HepG2 (cell line): ENCODE results near the gene WDR49. TPM values are rescaled to one million over a fixed set of nuclear protein-coding genes. Genes with fewer than 3 reads are reported as not detected.

ENCODE experiments used
- ATAC-seq: fragments of 200-7000 bp; cut with Tn5 transposase; 3 replicates; pipeline ENCODE4 v1.9.1; 2020; ENCODE audit warnings: mild to moderate bottlenecking, moderate library complexity
- BruUV-seq: library from RNA; stranded (reverse); fragments of 400-500 nt; replicated peaks from 2 replicates; lab custom pipeline; 2021; lab: Mats Ljungman, UMichigan
- CTCF ChIA-PET: fragments of 300-600 bp; formaldehyde crosslinking; extraction: SDS; loops from one replicate; lab custom pipeline; 2021; ENCODE audit warnings: low total read pairs, inconsistent platforms, low intra/inter-chr PET ratio; lab: Yijun Ruan, JAX
- POLR2A ChIA-PET: fragments of 350-600 bp; sonication (Branson Sonifier 250); formaldehyde crosslinking; loops from one replicate; lab custom pipeline; 2020; ENCODE audit warnings: antibody characterized with exemption, inconsistent platforms; lab: Yijun Ruan, JAX
- DNase-seq: peaks from one replicate; pipeline ENCODE4 v3.0.0-alpha.2; 2015; ENCODE audit warnings: low spot score
- FAIRE-seq: peaks from 3 replicates; lab custom pipeline; 2011; peaks lifted over from hg19 to GRCh38; lab: Jason Lieb, UNC
- H2AFZ ChIP-seq: one replicate; pipeline ENCODE4 v1.6.1; 2011; ENCODE audit warnings: low read length, inconsistent platforms
- H3K27ac ChIP-seq: fragments of 300-600 bp; 3 replicates; pipeline ENCODE4 v1.8.0; 2011; ENCODE audit warnings: mixed run types, mild to moderate bottlenecking, mixed read lengths, low read length, inconsistent platforms; ENCODE audit not compliant: insufficient read depth; ENCODE audit errors: extremely low read length
- H3K27me3 ChIP-seq, 2 experiments: fragments of 200-600 bp in 1 of 2; 2 replicates in 1 of 2; 3 replicates in 1 of 2; pipeline versions ENCODE4 v1.6.0 to v1.8.0; 2011; ENCODE audit warnings: low read length in 2 of 2, mild to moderate bottlenecking in 2 of 2, moderate library complexity in 2 of 2, inconsistent platforms in 1 of 2; ENCODE audit not compliant: insufficient read depth in 2 of 2, control insufficient read depth in 1 of 2
- H3K36me3 ChIP-seq, 2 experiments: fragments of 200-600 bp in 1 of 2; replicated peaks in 1 of 2; 2 replicates in 1 of 2; 3 replicates in 1 of 2; pipeline versions ENCODE4 v1.5.1 to v1.8.0; 2011; ENCODE audit warnings: low read length in 2 of 2, inconsistent platforms in 1 of 2; ENCODE audit not compliant: insufficient read depth in 2 of 2, control insufficient read depth in 1 of 2
- H3K4me1 ChIP-seq: 2 replicates; pipeline ENCODE4 v1.5.1; 2012; ENCODE audit warnings: low read length, inconsistent platforms; ENCODE audit not compliant: insufficient read depth
- H3K4me2 ChIP-seq: 2 replicates; pipeline ENCODE4 v1.6.0; 2011; ENCODE audit warnings: low read depth, low read length, inconsistent platforms
- H3K4me3 ChIP-seq, 3 experiments: fragments of 200-600 bp in 1 of 3; sonication (generic), shearing (Covaris generic) in 1 of 3; replicated peaks in 1 of 3; 2 replicates each; pipeline ENCODE4 v1.5.1; 2011 to 2016; ENCODE audit warnings: low read length in 3 of 3, inconsistent platforms in 2 of 3, low read depth in 2 of 3, mild to moderate bottlenecking in 2 of 3, control low read depth in 1 of 3, mixed read lengths in 1 of 3; ENCODE audit not compliant: insufficient read depth in 1 of 3
- H3K79me2 ChIP-seq: one replicate; pipeline ENCODE4 v1.6.1; 2011; ENCODE audit warnings: low read length, inconsistent platforms; ENCODE audit not compliant: insufficient read depth
- H3K9ac ChIP-seq: 2 replicates; pipeline ENCODE4 v1.6.0; 2011; ENCODE audit warnings: mild to moderate bottlenecking, low read depth, low read length, inconsistent platforms; ENCODE audit not compliant: insufficient read depth
- H3K9me3 ChIP-seq: 2 replicates; pipeline ENCODE4 v1.5.1; 2012; ENCODE audit warnings: mild to moderate bottlenecking, low read length
- H4K20me1 ChIP-seq: 2 replicates; pipeline ENCODE4 v1.6.0; 2011; ENCODE audit warnings: inconsistent platforms, mild to moderate bottlenecking, low read length, moderate library complexity; ENCODE audit not compliant: insufficient read depth
- CHD2 ChIP-seq: IDR thresholded peaks from 2 replicates; pipeline ENCODE4 v1.6.1; 2011; ENCODE audit warnings: low read depth, low read length, improper control_type of control experiment
- KLF12 ChIP-seq: sonication (generic); formaldehyde crosslinking; IDR thresholded peaks from 2 replicates; pipeline ENCODE4 v1.4.0; 2020; ENCODE audit warnings: missing genetic modification reagents, borderline replicate concordance
- KMT2A ChIP-seq: sonication (generic); formaldehyde crosslinking; IDR thresholded peaks from 2 replicates; pipeline ENCODE4 v1.4.0; 2020; ENCODE audit warnings: missing genetic modification reagents
- NCOA1 ChIP-seq: sonication (generic); formaldehyde crosslinking; IDR thresholded peaks from 2 replicates; pipeline ENCODE4 v1.9.0; 2021; ENCODE audit warnings: missing genetic modification reagents
- PHB2 ChIP-seq: fragments of 450-650 bp; IDR thresholded peaks from 2 replicates; pipeline ENCODE4 v1.6.1; 2018; ENCODE audit not compliant: partially characterized antibody
- PRPF4 ChIP-seq: fragments of 200-400 bp; formaldehyde crosslinking; IDR thresholded peaks from 2 replicates; pipeline ENCODE4 v1.6.1; 2016; ENCODE audit warnings: low read length, low read depth; ENCODE audit not compliant: poor library complexity, severe bottlenecking
- TEAD2 ChIP-seq: sonication (generic); formaldehyde crosslinking; IDR thresholded peaks from 2 replicates; pipeline ENCODE4 v1.9.0; 2021; ENCODE audit warnings: missing genetic modification reagents
- ZC3H13 ChIP-seq: sonication (generic); formaldehyde crosslinking; IDR thresholded peaks from 2 replicates; pipeline ENCODE4 v1.8.1; 2023; ENCODE audit warnings: mild to moderate bottlenecking, missing genetic modification reagents, moderate library complexity
- ZNF678 ChIP-seq: sonication (generic); formaldehyde crosslinking; IDR thresholded peaks from 2 replicates; pipeline ENCODE4 v1.4.0; 2020; ENCODE audit warnings: mild to moderate bottlenecking, missing genetic modification reagents
- ZNF713 ChIP-seq: sonication (generic); formaldehyde crosslinking; IDR thresholded peaks from 2 replicates; pipeline ENCODE4 v1.4.0; 2020; ENCODE audit warnings: mild to moderate bottlenecking, missing genetic modification reagents
- WGBS: methylation state at CpG from one replicate; pipeline ENCODE4 v1.1.6; 2017; ENCODE audit warnings: low lambda C conversion rate; 5-methylcytosine and 5-hydroxymethylcytosine counted together
- in situ Hi-C: cut with HindIII; loops from 2 replicates; pipeline ENCODE4 v1.10.0; 2017; ENCODE audit warnings: low pct_unique_long_range_greater_than_20kb; ENCODE audit not compliant: extremely low pct_ligation_motif_present
- intact Hi-C: fragments of 100-400 bp; cut with micrococcal nuclease; formaldehyde crosslinking; loops from one replicate; pipeline ENCODE4 v1.10.0; 2022; ENCODE audit not compliant: unreplicated experiment
- polyA plus RNA-seq, 8 experiments: library from polyadenylated mRNA; depleted of rRNA in 3 of 8; stranded (reverse) in 7 of 8; unstranded in 1 of 8; fragments of >200 nt; fragmentation: Illumina TruSeq in 4 of 8; extraction: Trizol in 4 of 8; gene quantifications; 2 replicates each; pipeline versions ENCODE4 v1.2.1 to v1.2.3, GENCODE V29; 2011 to 2016; ENCODE audit warnings: low read depth in 4 of 8, missing spikeins in 1 of 8, mixed read lengths in 1 of 8; ENCODE audit not compliant: insufficient read depth in 1 of 8
- total RNA-seq, 5 experiments: library from RNA; depleted of rRNA; stranded (reverse); fragments of >200 nt; fragmentation: Illumina TruSeq; extraction: Trizol; gene quantifications; 2 replicates each; pipeline ENCODE4 v1.2.3, GENCODE V29; 2016; ENCODE audit warnings: low read depth in 1 of 5
- TF ChIP-seq, protein P1 (sequence below): sonication (generic); formaldehyde crosslinking; IDR thresholded peaks from 2 replicates; pipeline ENCODE4 v1.5.0; 2020; ENCODE audit warnings: missing genetic modification reagents
- TF ChIP-seq, protein P2 (sequence below): sonication (generic); formaldehyde crosslinking; IDR thresholded peaks from 2 replicates; pipeline ENCODE4 v1.4.0; 2020; ENCODE audit warnings: missing genetic modification reagents, mild to moderate bottlenecking, borderline replicate concordance
- TF ChIP-seq, protein P3 (sequence below): sonication (generic); formaldehyde crosslinking; IDR thresholded peaks from 2 replicates; pipeline ENCODE4 v1.8.0; 2022; ENCODE audit warnings: missing genetic modification reagents, mild to moderate bottlenecking, borderline replicate concordance
- TF ChIP-seq, protein P4 (sequence below): sonication (generic); formaldehyde crosslinking; IDR thresholded peaks from 2 replicates; pipeline ENCODE4 v1.5.1; 2020; ENCODE audit warnings: missing genetic modification reagents, mild to moderate bottlenecking, borderline replicate concordance

The WDR49 gene
- total and polyA plus RNA-seq, 2 of the 13 experiments (the other 11 are each of a cell fraction or from before 2014, with no cell fraction given), result 0.04 TPM; not detected in 1

DNA sequence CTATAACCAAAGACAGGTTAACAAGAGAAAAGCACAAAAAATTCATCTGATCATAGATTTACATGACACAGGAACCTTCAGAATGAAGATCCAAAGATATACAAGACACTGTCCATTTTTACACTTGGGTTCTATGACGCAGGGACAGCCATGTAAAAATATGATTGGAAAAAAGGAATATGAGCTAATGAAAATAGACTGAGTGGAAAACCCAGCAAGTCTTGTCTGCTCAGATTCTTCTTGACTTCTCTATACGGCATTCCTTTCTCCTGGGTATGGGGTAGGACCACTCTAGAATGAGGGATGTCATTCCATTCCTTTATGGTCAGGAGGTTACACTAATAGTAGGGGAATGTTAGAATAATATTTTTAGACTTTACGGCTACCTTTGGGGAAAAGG, 46.9 kb downstream of the WDR49 start (continued):
- TF ChIP-seq, protein P1, sequence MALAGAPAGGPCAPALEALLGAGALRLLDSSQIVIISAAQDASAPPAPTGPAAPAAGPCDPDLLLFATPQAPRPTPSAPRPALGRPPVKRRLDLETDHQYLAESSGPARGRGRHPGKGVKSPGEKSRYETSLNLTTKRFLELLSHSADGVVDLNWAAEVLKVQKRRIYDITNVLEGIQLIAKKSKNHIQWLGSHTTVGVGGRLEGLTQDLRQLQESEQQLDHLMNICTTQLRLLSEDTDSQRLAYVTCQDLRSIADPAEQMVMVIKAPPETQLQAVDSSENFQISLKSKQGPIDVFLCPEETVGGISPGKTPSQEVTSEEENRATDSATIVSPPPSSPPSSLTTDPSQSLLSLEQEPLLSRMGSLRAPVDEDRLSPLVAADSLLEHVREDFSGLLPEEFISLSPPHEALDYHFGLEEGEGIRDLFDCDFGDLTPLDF (CRISPR knock-in tag), result no peak
- TF ChIP-seq, protein P2, sequence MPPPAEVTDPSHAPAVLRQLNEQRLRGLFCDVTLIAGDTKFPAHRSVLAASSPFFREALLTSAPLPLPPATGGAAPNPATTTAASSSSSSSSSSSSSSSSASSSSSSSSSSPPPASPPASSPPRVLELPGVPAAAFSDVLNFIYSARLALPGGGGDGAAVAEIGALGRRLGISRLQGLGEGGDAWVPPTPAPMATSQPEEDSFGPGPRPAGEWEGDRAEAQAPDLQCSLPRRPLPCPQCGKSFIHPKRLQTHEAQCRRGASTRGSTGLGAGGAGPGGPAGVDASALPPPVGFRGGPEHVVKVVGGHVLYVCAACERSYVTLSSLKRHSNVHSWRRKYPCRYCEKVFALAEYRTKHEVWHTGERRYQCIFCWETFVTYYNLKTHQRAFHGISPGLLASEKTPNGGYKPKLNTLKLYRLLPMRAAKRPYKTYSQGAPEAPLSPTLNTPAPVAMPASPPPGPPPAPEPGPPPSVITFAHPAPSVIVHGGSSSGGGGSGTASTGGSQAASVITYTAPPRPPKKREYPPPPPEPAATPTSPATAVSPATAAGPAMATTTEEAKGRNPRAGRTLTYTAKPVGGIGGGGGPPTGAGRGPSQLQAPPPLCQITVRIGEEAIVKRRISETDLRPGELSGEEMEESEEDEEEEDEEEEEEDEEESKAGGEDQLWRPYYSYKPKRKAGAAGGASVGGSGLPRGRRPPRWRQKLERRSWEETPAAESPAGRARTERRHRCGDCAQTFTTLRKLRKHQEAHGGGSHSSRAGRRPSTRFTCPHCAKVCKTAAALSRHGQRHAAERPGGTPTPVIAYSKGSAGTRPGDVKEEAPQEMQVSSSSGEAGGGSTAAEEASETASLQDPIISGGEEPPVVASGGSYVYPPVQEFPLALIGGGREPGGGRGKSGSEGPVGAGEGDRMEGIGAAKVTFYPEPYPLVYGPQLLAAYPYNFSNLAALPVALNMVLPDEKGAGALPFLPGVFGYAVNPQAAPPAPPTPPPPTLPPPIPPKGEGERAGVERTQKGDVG (CRISPR knock-in tag), result no peak
- TF ChIP-seq PRPF4 (no peak), CHD2 (no peak), KMT2A (CRISPR knock-in tag) (no peak), PHB2 (no peak)

DNA sequence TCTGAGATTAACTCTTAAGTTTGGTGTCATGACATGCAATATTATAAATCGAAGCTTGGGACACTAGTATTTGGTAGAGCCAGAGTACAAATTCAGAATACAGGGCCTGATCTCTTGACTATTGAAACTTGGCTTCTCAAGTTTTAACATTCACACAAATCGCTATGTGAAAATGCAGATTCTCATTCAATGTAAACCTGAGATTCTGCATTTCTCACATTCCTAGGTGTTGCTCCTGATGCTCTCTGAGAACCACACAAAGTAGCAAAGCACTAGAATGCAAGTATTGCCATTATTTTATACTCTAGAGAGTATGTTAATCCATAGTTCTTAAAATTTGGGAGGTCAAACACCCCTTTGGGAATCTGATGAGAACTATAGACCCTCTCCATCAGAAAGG, 47.9 kb downstream of the WDR49 start:
- Histone ChIP-seq H3K79me2 (no peaks in the 10 kb centered on the region), H3K9me3 (no peaks in the 10 kb centered on the region), H3K4me1 (no peaks in the 10 kb centered on the region), H3K27ac (no peak overlapping the region), H3K4me3 (no peak overlapping the region), H3K9ac (no peak overlapping the region), H4K20me1 (no peaks in the 10 kb centered on the region), H3K36me3 (no peaks in the 10 kb centered on the region), H3K4me2 (no peak overlapping the region), H2AFZ (no peak overlapping the region), H3K27me3 (no peaks in the 10 kb centered on the region)
- in situ Hi-C loops (no loop called here), intact Hi-C loops (no loop called here)
- CTCF ChIA-PET, result no interaction called here
- ATAC-seq (no peak), FAIRE-seq (no peak), DNase-seq (no peak)
- no TSS peak for BruUV-seq
- 0% methylated on average over 2 of the region's 2 CpGs for WGBS
- TF ChIP-seq, protein P3, sequence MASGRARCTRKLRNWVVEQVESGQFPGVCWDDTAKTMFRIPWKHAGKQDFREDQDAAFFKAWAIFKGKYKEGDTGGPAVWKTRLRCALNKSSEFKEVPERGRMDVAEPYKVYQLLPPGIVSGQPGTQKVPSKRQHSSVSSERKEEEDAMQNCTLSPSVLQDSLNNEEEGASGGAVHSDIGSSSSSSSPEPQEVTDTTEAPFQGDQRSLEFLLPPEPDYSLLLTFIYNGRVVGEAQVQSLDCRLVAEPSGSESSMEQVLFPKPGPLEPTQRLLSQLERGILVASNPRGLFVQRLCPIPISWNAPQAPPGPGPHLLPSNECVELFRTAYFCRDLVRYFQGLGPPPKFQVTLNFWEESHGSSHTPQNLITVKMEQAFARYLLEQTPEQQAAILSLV (CRISPR knock-in tag), result no peak
- TF ChIP-seq TEAD2 (CRISPR knock-in tag), result no peak
- no peak for TF ChIP-seq ZNF678 (CRISPR knock-in tag)
- TF ChIP-seq KLF12 (CRISPR knock-in tag), result no peak
- TF ChIP-seq NCOA1 (CRISPR knock-in tag), result no peak
- TF ChIP-seq ZC3H13 (CRISPR knock-in tag), result no peak
- no peak for TF ChIP-seq ZNF713 (CRISPR knock-in tag)
- TF ChIP-seq, protein P4, sequence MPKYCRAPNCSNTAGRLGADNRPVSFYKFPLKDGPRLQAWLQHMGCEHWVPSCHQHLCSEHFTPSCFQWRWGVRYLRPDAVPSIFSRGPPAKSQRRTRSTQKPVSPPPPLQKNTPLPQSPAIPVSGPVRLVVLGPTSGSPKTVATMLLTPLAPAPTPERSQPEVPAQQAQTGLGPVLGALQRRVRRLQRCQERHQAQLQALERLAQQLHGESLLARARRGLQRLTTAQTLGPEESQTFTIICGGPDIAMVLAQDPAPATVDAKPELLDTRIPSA, result no peak
- POLR2A ChIA-PET, result no interaction called here
